GM18508 (cell line): ENCODE results near the gene RLBP1.

Experiments used
- ATAC-seq: cut with Tn5 transposase; IDR thresholded peaks from one replicate; pipeline ENCODE4 v1.9.1; 2021; ENCODE audit warnings: moderate number of reproducible peaks; ENCODE audit not compliant: insufficient read depth, unreplicated experiment

RLBP1 gene

DNA sequence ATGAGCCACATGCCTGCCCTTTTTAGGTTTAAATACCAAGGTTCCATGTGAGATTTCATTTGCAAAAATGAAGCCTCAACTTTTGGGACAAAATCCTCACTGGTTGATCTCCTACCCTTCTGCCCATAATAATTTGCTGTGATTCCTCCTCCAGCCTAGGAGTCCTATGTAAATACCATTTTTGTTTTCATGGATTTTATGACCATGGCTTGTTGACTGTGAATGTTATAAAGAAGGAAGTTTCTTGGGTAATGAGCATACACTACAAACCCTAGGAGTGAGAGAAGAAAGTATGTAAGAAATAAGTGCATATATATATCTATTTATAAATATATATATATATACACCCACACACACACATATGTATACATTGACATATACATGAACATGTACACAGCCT is 13.1 kb downstream of the RLBP1 start:
- no peak for ATAC-seq

DNA sequence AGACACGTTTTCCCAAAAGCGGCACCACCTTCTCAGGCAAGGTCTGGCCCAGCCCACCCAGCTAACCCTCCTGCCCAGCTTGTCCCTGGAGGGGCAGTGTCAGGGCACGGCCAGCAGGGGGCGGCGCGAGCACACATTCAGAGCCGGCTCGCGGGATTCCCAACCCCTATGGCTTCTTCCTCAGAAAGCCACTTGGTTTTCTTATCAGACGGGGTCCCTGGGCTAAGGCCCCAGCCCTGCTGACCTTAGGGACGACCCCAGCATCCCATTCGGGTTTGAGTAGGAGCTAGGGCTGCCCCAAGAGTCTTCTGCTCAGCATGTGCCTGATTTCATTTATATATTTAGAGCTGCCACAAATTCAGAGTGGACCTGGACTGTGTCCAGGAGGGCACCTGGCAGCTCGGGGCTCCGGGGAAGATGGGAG is 14.5 kb downstream of the RLBP1 start:
- no peak for ATAC-seq

DNA sequence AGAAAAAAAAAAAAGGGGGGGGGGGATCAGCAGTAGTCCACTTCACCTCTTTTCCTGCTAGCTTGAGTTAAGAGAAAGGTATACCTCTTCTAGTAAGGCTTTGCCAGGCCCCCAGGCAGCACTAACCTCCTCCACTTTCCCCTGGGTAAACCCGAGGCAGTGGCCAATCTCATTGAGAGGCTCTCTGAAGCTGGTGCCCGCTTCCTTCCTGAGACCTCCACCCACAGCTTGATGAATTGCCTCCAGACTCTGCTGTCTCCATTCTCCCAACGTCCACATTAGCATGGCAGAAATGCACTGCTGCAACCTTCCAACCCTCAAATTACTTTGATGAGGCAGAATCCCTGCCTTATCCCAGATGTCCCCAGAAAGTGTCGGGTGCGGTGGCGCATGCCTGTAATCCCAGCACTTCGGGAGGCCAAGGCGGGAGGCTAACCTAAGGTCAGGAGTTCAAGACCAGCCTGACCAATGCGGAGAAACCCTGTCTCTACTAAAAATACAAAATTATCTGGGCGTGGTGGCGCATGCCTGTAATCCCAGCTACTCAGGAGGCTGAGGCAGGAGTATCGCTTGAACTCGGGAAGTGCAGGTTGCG is 15.3 kb downstream of the RLBP1 start:
- ATAC-seq = no peak

DNA sequence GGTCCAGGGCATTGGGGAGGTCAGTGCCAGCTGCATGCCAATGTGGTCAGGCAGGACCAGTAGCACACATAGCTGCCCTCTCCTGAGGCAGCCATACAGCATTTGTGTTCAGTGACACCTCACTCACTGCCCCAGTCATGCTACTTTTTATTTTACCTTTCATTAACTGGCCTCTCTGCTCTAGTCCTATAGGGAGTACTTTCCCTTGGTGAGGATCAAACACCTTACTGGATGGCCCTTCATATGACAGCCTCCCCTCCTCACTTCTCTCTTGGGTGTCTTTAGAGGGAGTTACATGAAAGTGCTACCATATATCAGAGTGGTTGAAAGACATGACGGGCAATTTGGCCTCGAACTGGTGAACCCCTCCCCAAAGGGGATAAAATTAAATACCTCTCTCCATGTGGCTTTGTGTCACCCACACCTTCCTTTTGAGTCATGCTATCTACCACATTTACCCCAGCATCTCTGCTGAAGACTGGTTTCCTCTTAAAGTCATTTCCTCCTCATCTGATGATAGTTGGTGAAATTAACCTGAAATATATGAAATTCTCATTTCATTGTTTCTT is 17.6 kb downstream of the RLBP1 start:
- no peak for ATAC-seq

DNA sequence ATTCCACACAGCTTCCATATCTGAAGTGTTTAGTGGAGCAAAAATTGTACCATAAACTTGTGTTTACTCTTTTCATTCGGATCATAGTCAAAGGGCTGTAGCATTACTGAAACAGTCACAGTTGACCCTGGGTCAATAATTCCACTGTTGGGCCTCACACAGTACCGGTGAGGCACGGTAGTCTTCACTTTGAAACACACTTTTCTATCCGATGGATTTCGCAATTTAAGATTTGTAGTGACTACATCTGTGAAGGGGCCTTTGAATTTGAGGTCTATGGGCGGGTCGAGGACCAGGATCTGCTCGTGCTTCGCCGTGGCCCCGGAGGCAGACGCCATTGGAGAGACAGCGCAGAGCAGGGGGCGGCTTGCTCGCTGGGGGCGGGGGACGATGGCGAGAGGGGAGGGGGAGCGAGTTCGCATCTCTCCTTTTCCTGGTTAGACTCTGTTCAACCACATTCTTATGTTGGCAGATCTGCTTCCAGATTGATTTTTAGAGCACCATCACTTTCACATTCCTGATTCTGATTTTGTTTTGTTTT is 19.8 kb downstream of the RLBP1 start:
- ATAC-seq = no peak

DNA sequence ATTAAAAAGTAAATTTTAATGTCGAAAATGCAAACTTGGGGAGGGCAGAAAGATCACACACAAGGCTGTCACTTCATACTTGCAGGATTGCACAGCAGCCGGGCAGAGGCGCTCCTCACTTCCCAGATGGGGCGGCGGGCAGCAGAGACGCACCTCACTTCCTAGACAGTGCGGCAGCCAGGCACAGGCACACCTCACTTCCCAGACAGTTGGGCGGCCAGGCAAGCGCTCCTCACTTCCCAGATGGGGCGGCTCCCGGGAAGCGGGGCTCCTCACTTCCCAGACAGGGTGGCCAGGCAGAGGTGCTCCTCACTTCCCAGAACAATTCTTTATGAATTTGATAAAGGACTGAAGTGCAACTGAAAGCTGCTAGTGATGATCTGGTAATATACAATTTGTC is 21.2 kb downstream of the RLBP1 start:
- ATAC-seq = no peak

DNA sequence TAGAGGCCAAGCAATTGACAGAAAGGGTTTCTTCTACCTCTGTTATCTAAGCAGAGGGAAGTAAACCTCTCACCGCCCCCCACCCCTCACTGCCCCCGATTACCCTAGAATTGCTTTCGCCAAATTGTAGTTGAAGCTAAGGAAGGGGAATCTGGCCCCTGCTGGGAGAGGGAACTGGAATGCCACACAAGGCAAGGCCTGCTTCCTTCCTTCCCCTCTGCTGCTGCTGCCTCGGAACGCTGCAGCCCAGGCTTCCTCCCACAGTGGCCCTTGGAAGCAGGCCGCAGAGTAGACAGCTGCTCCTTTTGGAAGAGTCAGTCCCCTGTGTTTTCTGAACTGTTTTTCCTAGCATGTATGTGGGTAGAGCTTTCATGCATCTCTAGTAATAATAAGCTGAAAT is 21.6 kb downstream of the RLBP1 start:
- no peak for ATAC-seq

DNA sequence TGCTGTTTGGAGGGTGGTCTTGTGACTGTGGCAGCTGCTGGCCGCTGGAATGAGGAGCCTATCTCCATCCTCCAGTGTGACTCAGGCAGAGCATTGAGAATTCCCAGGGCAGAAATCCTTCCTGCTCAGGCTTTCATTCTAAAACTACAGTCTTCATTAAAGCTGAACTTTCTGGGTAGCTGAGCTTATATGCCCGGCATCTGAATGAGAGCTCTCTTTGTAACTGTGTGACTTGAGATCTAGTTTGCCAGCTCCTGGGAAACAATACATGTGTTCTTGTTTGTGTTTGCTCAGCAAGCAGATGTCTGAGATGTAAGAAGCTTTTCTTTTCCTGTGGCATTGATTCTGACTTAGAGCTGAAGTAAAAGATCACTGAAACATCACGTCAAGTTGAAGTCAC is 22.4 kb downstream of the RLBP1 start:
- no peak for ATAC-seq

DNA sequence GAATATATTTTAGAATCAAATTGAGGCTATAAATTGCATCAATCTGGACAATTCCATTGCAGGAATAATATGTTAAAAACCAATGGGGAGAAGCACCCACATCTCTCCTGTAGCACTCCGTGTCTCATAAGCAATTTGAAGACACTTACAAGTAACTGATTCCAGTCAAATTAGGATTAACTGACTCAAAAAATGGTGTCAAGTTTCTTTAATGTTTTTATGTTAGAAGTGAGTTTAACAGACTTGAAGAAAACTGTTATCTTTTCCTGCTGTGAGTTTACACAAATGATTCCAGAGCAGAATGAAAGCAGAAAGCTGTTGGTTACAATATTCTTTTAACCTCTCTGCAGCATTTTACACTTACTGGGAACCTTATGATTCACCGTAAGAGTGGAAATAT is 23.2 kb downstream of the RLBP1 start:
- ATAC-seq = no peak

DNA sequence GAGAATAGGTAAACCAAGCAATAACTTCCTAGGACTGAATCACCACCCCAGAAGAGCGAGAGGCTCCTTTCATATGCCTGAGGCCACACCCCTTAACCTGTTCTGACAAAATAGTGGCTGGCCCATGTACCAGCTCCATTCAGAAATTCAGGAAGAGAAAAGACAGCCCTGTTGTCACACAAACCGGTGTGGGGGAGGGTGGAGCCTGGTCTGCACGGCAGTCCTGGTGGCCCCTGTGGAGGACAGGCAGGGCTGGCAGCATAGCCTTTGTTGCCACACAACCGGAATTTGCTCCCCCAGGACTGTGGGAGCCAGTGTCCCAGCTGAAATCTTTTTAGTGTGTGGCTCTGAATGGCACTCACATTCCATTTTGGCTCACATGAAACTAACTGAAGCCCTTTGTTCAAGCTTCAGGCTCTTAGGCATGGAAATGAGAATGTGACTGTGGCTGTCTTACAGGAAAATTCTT is 23.8 kb downstream of the RLBP1 start:
- no peak for ATAC-seq

DNA sequence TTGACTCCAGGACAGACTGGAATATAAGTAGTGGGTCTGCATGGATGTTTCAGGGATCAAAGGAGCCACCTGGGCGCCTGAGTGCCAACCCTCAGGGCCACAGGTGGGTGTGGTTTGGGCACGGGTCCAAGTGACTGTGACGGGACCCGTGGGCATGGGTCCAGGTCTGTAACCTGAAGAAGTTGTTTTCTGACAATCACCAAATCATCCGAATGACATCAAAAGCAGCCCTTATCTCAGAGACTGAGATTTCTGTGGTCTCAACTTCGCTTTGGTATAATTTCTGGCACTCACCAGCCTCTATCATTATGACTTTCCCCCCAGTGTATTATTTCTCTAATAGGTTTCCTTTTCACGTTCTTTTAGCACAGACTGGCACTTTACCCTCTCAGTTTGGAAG is 24.4 kb downstream of the RLBP1 start:
- no peak for ATAC-seq

DNA sequence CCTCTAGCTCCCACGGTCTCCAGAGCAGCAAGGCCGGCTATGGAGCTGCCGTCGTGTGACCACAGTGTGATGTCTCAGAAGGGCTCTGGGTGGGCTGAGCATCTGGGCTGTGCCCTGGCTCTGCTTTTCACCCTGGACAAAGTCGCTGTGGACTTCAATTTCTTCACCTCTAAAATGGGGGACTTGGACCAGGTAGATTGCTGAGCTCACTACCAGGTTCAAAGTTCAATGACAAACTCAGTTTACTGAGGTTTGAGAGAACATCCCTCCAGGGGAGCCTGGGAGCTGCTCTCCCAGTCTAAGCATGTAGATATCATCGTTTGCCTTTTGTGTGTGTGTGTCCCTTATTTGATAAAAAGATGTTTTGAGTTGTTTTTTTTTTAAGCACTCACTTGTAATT is 25.1 kb downstream of the RLBP1 start:
- ATAC-seq = no peak

DNA sequence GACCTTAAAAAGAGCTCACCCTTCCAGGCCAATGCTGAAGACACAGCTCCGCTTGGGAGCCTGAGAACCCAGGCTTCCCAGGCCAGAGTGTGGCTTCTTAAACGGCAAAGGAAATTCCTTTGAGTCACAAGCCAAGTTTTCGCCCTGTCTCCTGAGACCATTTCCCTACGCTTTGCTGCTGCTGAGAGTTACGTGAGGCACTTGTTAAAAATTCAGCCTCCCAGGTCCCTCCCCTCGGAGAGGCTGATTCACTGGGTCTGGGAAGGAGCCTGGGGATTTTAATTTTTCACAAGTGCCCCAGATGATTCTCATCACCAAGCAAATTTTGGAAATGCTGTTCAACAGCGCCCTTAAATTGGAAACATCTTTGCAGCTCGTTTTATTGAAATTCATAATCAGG is 25.5 kb downstream of the RLBP1 start:
- ATAC-seq = no peak

DNA sequence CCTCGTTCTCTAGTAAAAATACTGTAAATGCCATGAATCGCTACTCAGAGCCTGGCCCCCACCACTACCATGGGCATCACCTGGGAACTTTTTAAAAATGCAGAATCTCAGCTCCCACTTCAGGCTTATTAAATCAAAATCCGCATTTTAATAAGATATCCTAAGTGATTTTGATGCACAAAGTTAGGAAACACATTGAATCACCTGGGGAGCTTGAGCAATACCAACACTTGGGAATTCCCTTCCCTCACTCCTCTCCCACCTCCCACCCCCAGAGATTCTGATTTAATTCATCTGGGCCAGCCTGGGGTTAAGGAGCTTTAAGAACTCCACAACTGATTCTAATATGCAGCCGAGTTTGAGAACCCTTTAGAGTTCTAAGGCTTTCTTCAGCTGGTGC is 26.8 kb downstream of the RLBP1 start:
- no peak for ATAC-seq

DNA sequence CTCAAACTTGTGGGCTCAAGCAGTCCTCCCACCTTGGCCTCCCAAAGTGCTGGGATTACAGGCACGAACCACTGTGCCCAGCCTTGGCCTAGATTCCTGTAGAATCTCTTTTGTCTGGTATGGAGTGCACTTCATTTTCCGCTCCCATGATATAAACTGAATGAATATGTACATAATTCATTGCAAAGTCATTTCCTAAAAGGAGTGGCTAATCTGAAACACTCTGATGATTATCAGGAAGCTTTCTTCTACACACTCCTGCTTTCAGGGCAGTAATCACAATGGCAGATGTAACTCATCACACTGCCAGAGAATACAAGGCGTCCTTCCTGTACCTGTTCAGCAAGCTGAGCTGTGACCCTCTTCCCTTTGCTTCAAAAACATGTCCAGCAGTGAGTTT is 28.6 kb downstream of the RLBP1 start:
- ATAC-seq = no peak

DNA sequence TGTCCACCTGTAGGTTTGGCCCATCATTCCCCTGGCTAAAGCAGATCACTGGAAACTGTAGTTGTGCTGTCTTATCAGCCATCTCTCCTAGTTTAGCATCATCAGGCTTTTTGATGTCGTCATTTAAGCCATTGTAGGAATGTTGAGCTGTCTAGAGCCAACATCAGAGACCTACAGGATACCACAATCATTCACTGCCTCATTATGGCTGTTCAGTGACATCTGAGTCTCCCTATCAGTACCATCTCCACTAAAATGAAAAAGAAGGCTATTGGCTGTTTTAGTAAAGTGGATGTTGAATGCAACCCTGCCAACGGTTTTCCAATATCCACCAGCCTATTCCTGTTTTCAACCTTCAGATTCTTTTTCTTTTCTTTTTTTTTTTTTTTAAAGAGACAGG is 29.2 kb downstream of the RLBP1 start:
- no peak for ATAC-seq

DNA sequence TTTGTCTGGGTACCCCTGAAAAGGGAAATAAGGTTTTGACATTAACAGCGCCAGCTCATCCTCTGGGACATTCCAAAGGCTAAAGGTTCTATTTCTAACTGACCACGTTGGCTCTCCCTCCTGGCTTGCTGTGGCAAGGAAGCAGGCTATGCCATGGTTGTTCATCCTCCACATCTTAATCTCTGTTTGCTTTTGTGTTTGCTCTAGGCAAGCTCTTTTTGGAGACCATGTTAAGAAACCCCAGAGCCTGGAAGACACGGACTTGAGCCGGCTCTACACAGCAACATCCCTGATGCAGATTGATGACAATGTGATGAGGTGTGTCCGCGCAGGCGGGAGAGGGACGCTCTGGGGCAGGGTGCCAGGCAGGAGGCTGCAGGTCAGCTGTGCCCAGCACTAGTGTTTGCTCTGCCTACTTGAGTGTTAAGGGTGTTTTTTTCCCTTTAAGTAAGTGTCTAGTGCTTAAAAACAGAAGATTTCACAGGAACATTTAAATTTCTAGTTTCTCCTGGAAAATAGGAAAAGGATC is 33.3 kb downstream of the RLBP1 start:
- no peak for ATAC-seq

DNA sequence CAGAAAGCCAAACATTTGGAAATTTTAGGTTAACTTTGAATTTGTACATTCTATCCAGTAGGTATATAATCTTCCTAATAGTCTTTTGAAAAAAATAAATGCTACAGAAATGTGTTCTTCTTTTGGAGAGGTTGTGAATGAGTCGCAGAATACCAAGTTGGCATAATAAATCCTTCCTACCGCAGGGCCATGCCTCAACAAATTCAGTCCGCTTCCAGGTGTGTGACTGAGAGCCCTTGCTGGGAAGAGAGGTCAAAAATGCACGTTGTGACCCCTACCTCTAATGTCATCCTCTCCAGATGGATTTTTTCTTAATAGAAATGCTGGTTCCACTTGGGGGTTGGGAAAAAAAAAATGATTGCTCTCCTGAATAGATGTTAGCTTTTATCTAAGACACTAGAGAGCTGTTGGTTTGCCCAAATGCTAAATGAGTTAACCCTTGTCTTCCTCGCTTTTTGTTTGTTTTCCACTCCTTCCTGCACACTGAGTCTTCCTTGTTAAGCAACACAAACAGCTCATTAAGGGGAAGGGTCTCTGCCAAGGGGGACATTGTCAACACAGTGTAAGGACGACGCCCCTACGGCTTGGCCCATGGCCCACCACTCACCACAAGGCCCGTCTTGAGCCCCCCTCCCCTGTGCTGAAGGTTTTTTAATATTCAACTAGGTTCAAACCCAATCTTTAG is 33.9 kb downstream of the RLBP1 start:
- no peak for ATAC-seq

DNA sequence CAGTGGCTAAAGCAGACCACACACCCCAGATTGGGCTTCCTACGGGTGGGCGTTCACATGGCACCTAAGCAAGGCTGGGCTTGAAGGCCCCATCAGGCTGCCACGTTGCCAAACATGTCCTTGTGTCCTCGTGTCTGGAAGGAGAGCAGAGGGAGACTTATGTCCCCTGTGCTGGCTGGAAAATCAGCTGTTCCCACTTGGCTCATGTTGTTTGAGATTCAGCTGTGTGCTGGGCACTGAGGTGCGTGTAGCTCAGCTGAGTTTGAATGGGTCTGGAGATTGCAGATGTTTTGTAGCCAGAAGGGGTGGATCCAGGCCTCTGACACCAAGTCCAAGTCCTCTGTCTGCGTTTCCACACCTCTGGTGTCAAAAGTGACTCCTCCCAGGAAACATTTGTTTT is 34.6 kb downstream of the RLBP1 start:
- no peak for ATAC-seq

DNA sequence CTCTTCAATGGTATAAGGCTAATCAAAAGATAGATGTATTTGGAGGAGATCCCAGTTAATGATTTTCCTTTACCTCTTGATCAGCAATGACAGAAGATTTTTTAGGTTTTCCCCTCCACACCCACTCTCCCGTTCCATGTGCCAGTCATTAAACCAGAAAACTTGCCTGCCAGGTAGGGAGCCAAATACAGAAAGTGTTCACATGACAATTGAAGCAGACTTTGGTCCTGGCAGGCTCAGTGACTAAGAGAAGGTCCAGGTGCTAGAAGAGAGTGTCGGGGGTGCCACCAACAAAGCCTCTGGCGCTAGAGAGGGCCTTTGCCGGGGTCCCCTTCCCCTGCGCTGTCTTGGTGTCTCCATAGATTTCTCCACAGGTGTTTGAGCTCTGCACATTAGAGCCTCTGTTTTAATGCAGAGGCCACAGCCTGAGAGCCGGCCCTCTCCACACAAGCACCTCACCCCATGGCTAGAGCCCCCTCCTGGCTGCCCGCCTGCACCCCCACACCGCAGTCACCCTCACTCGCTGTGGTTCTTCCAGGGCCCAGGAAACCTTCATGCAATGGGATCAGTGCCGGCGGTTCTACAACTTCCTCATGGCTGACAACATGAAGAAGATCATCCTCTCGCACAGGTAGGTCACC is 36.4 kb downstream of the RLBP1 start:
- no peak for ATAC-seq

DNA sequence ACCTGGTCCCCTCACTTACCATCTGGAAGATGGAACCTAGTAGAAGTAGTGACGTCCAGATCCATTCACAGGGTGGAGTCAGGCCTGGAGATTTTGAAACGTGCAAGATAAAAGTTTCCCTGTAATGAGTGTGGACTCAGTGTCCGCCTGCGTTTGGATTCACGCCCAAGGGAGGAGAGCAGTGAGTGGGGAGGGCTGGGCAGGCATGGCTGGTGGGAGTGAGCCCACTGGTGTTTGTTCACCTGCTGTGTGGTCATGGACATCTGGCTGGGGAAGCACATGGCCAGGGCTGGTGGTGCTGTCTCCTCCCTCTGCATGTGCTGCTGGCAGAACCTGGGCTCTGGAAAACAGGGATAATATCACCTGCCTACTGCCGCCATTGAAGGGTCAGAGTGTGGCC is 37.0 kb downstream of the RLBP1 start:
- no peak for ATAC-seq
